Glutamatergic neuron (in vitro differentiated cells): ENCODE measurements around the gene CAMTA1. TPM values are rescaled to one million over a fixed set of nuclear protein-coding genes. Genes with fewer than 3 reads are reported as not detected.

Experiments used
- DNase-seq: peaks from one replicate; pipeline ENCODE4 v3.0.0; 2022
- H3K27ac Mint-ChIP-seq: one replicate; pipeline ENCODE4 v1.8.0; 2020; ENCODE audit warnings: mild to moderate bottlenecking, mixed read lengths, inconsistent platforms; ENCODE audit not compliant: unreplicated experiment
- H3K27me3 Mint-ChIP-seq: one replicate; pipeline ENCODE4 v1.8.0; 2020; ENCODE audit warnings: mild to moderate bottlenecking, moderate library complexity, mixed read lengths, inconsistent platforms; ENCODE audit not compliant: unreplicated experiment
- H3K36me3 Mint-ChIP-seq: one replicate; pipeline ENCODE4 v1.8.0; 2020; ENCODE audit warnings: mild to moderate bottlenecking, mixed read lengths, inconsistent platforms; ENCODE audit not compliant: unreplicated experiment
- H3K4me1 Mint-ChIP-seq: one replicate; pipeline ENCODE4 v1.8.0; 2020; ENCODE audit warnings: mild to moderate bottlenecking, low read depth, mixed read lengths, inconsistent platforms; ENCODE audit not compliant: unreplicated experiment
- H3K4me3 Mint-ChIP-seq: one replicate; pipeline ENCODE4 v1.8.0; 2020; ENCODE audit warnings: mild to moderate bottlenecking, mixed read lengths, inconsistent platforms; ENCODE audit not compliant: unreplicated experiment
- H3K9me3 Mint-ChIP-seq: one replicate; pipeline ENCODE4 v1.8.0; 2020; ENCODE audit warnings: mild to moderate bottlenecking, moderate library complexity, mixed read lengths, inconsistent platforms; ENCODE audit not compliant: unreplicated experiment
- CTCF ChIP-seq: fragments of 200-600 bp; sonication (generic); IDR thresholded peaks from one replicate; pipeline ENCODE4 v1.5.0; 2021; ENCODE audit not compliant: partially characterized antibody, unreplicated experiment
- total RNA-seq: library from RNA; stranded (reverse); fragmentation: NEBNext Ultra II Directional; extraction: Animal tissue kit (Norgen Biotek cat#: 25700); gene quantifications from one replicate; pipeline ENCODE4 v1.2.1, GENCODE V29; 2021; ENCODE audit not compliant: unreplicated experiment

The CAMTA1 gene
- total RNA-seq, 1 donor from 2014 or later = 77.2 TPM

- H3K4me3 Mint-ChIP-seq = no peak overlapping the region
- H3K27ac Mint-ChIP-seq = no peak overlapping the region
- no peaks in the 10 kb centered on the region for H3K36me3 Mint-ChIP-seq
- no peak for TF ChIP-seq CTCF
- H3K27me3 Mint-ChIP-seq = no peaks in the 10 kb centered on the region
- DNase-seq = no peak
- peaks cover 23% of the 10 kb centered on the region for H3K4me1 Mint-ChIP-seq
- H3K9me3 Mint-ChIP-seq = peaks cover 2% of the 10 kb centered on the region
Measured at GRCh38 chr1:6867729-6868659, 82.7 kb downstream of the CAMTA1 start.

DNA sequence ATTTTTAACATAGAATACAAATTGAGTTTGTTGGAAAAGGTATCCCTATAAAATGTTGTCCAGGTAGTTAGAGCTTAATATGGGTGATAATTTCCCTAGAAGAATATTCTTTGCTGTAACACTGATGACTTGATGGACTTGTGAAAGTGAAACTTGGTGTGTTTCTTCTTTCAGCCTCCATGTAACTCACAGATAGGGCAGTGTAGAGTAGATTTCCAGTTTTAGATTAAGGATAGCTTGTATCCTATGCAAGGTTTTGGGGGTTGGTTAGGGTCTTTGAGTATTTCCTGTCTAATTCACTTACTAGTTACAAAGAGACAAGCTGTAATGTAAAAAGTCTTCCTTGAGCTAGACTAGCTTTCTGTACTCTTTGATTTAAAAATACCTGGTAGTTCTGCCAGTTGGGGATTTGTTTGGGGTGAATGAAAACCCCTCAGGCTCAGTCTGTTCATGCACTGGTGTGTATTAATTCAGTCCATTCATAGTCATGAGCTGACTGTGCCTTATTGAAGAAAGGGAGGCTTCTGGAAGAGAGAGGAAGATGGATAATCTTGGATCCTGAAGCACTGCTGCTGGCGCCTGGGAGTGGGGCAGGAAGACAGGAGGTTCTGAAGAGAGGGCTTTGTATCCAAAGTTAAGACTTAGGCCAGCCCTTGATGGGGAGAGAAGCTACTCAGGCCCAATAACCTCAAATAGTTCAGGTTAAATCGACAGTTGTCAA, 83.6 kb downstream of the CAMTA1 start:
- Mint-ChIP-seq H3K4me1 (peaks cover 23% of the 10 kb centered on the region), H3K36me3 (no peaks in the 10 kb centered on the region), H3K4me3 (no peak overlapping the region)

DNA sequence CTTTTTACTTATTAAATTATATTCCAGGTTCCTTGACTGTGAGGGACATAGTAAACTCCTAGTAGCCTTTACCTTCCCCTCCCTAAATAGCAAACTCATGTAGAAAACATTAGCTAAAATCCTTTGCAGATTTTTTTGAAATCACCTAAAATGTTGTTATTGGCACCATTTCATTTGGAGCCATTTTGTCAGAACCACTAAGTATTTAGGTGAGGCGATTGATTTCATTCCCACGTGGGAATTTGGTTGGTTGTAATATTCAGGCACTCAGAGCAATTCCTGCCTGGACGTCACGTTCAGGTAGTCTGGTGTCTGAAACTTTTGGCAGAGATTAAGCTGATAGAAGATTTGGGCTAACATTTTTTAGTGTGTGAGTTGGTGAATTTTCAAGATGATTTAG, 84.3 kb downstream of the CAMTA1 start:
- H3K36me3 Mint-ChIP-seq = no peaks in the 10 kb centered on the region
- H3K4me1 Mint-ChIP-seq = peaks cover 21% of the 10 kb centered on the region
- H3K9me3 Mint-ChIP-seq = peaks cover 2% of the 10 kb centered on the region
- H3K27ac Mint-ChIP-seq = no peak overlapping the region
- no peak for TF ChIP-seq CTCF
- no peak overlapping the region for H3K4me3 Mint-ChIP-seq
- no peaks in the 10 kb centered on the region for H3K27me3 Mint-ChIP-seq
- no peak for DNase-seq

More for the DNA sequence above, 83.6 kb downstream of the CAMTA1 start:
- Mint-ChIP-seq H3K27ac (no peak overlapping the region), H3K9me3 (peaks cover 2% of the 10 kb centered on the region), H3K27me3 (no peaks in the 10 kb centered on the region)
- TF ChIP-seq CTCF = no peak
- DNase-seq = no peak

DNA sequence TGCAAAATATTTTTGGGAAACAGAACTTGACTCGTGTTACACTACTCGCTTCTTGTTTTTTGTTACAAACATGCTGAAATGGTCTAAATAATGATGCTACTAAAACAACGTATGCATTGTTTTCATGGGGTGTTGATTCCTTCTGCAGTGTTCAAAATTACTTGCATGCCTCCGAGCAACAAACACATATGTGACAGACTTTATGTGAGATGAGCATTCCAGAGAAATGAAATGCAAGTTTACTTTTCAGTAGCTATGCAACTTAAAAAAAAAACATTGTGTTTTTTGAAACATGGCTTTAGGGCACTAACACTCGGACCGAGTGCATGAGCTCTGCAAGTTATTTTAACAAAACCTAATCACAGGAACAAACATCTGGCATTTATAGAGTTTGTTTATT, 84.8 kb downstream of the CAMTA1 start:
- Mint-ChIP-seq H3K36me3 (no peaks in the 10 kb centered on the region), H3K9me3 (peaks cover 2% of the 10 kb centered on the region), H3K27ac (no peak overlapping the region), H3K27me3 (no peaks in the 10 kb centered on the region), H3K4me3 (no peak overlapping the region), H3K4me1 (peaks cover 21% of the 10 kb centered on the region)
- no peak for DNase-seq
- TF ChIP-seq CTCF = no peak
